ENCODE measurements around the gene CFAP57.
"Not testable (repeated sequence)": the region's sequence is repeated elsewhere in the genome, so short reads cannot be mapped to it uniquely, and the experiment has no call there.

Gene CFAP57

GRCh38 chr1:43171876-43172526, at the start of gene CFAP57, which contains the start of gene EBNA1BP2:
Gene CFAP57, plus strand, starts transcription at chr1:43172330. Its CDS starts 424 bp downstream, at chr1:43172754.
Gene EBNA1BP2, minus strand, starts transcription at chr1:43172290. Its CDS starts 172 bp downstream, at chr1:43172118.
- DNase-seq: peak; percentile 74

GRCh38 chr1:43123031-43123430, 49.1 kb upstream of the CFAP57 start:
- no peak for DNase-seq

- DNase-seq: no peak
These were observed 43.3 kb upstream of the CFAP57 start for GRCh38 chr1:43128816-43129215.

- DNase-seq: no peak
These were observed 42.7 kb upstream of the CFAP57 start for GRCh38 chr1:43129426-43129825.

- DNase-seq: no peak
These were observed 38.1 kb upstream of the CFAP57 start for GRCh38 chr1:43134068-43134467.

GRCh38 chr1:43134640-43135039, 37.5 kb upstream of the CFAP57 start:
- DNase-seq: no peak

- DNase-seq: no peak
These were observed 36.0 kb upstream of the CFAP57 start for GRCh38 chr1:43135857-43136781.

GRCh38 chr1:43137445-43138052, 34.6 kb upstream of the CFAP57 start:
- DNase-seq: no peak

- DNase-seq: not testable (repeated sequence)
These were observed 32.8 kb upstream of the CFAP57 start for GRCh38 chr1:43139295-43139694.

- no peak for DNase-seq
These were observed 32.1 kb upstream of the CFAP57 start for GRCh38 chr1:43140010-43140409.

- DNase-seq: no peak
These were observed 31.5 kb upstream of the CFAP57 start for GRCh38 chr1:43140583-43140982.

- no peak for DNase-seq
These were observed 28.7 kb upstream of the CFAP57 start for GRCh38 chr1:43143441-43143888.

GRCh38 chr1:43144237-43144636, 27.9 kb upstream of the CFAP57 start:
- no peak for DNase-seq

GRCh38 chr1:43147625-43148327, 24.4 kb upstream of the CFAP57 start:
- peak; percentile 80 for DNase-seq

- DNase-seq: no peak
These were observed 22.2 kb upstream of the CFAP57 start for GRCh38 chr1:43149889-43150288.

- peak; percentile 15 for DNase-seq
These were observed 19.3 kb upstream of the CFAP57 start for GRCh38 chr1:43152866-43153265.

- no peak for DNase-seq
These were observed 18.7 kb upstream of the CFAP57 start for GRCh38 chr1:43153443-43153842.

- DNase-seq: no peak
These were observed 16.1 kb upstream of the CFAP57 start for GRCh38 chr1:43156026-43156425.

GRCh38 chr1:43165162-43165561, 7.0 kb upstream of the CFAP57 start:
- DNase-seq: no peak

GRCh38 chr1:43165765-43166164, 6.4 kb upstream of the CFAP57 start:
- no peak for DNase-seq

GRCh38 chr1:43171312-43171875, 736 bp upstream of the CFAP57 start:
- DNase-seq: no peak

GRCh38 chr1:43172527-43172972, 420 bp downstream of the CFAP57 start:
- peak; percentile 34 for DNase-seq

All from NCI-H1436 treated with DMSO at 0.1 percent for 48 hours (cell line).